Naive thymus-derived CD8-positive, alpha-beta T cell (primary cell): ENCODE data around the gene LDLRAD4. TPM values are rescaled to one million over a fixed set of nuclear protein-coding genes. Genes with fewer than 3 reads are reported as not detected.
A peak's percentile ranks its signal among the peaks of the same experiment; 100 is the strongest.

Experiments used
- ATAC-seq, 2 donors: fragments of 150-1000 bp; cut with Tn5 transposase in 1 of 2; sonication (Bioruptor Pico), chemical (Tn5 transposase) in 1 of 2; 1 replicate in 1 of 2; 2 replicates in 1 of 2; pipeline ENCODE4 v1.10.0; 2021; ENCODE audit warnings: mild to moderate bottlenecking in 2 of 2, moderate library complexity in 2 of 2
- POLR2A ChIA-PET: fragments of 350-600 bp; sonication (Branson Sonifier 250); formaldehyde crosslinking; loops from one replicate; lab custom pipeline; 2021; ENCODE audit warnings: antibody characterized with exemption; lab: Charles Lee
- DNase-seq, 10 donors: peaks; one replicate each; pipeline versions ENCODE4 v3.0.0 to v3.0.0-alpha.2; 2020 to 2022
- H3K27ac Mint-ChIP-seq, 10 donors: one replicate each; pipeline ENCODE4 v1.8.0; 2020 to 2022; ENCODE audit warnings: mild to moderate bottlenecking in 10 of 10, mixed read lengths in 10 of 10, moderate library complexity in 4 of 10, inconsistent platforms in 1 of 10
- H3K27me3 Mint-ChIP-seq, 5 donors: one replicate each; pipeline ENCODE4 v1.8.0; 2021 to 2022; ENCODE audit warnings: mixed read lengths in 5 of 5
- H3K36me3 Mint-ChIP-seq, 3 donors: one replicate each; pipeline ENCODE4 v1.8.0; 2020 to 2022; ENCODE audit warnings: mixed read lengths in 3 of 3, mild to moderate bottlenecking in 2 of 3, inconsistent platforms in 1 of 3
- H3K4me1 Mint-ChIP-seq, 4 donors: one replicate each; pipeline ENCODE4 v1.8.0; 2021 to 2022; ENCODE audit warnings: mixed read lengths in 4 of 4
- H3K4me3 Mint-ChIP-seq, 10 donors: one replicate each; pipeline ENCODE4 v1.8.0; 2020 to 2022; ENCODE audit warnings: mild to moderate bottlenecking in 10 of 10, mixed read lengths in 10 of 10, moderate library complexity in 6 of 10, inconsistent platforms in 1 of 10
- H3K9me3 Mint-ChIP-seq, 9 donors: one replicate each; pipeline ENCODE4 v1.8.0; 2020 to 2022; ENCODE audit warnings: mixed read lengths in 9 of 9, mild to moderate bottlenecking in 3 of 9, inconsistent platforms in 1 of 9, moderate library complexity in 1 of 9
- polyA plus RNA-seq, 3 donors: library from polyadenylated mRNA; unstranded; fragments of 300-500 nt; fragmentation: Illumina TruSeq; gene quantifications; one replicate each; pipeline ENCODE4 v1.2.3, GENCODE V29; 2021
- total RNA-seq, 8 experiments: library from RNA in 2 of 8; stranded (reverse) in 2 of 8; gene quantifications; one replicate each; pipeline ENCODE4 v1.2.3 and lab custom pipeline; 2021 to 2026

The LDLRAD4 gene
- total and polyA plus RNA-seq, 5 experiments from 2014 or later: 11.4 to 56.8 (median 17.6) TPM

DNA sequence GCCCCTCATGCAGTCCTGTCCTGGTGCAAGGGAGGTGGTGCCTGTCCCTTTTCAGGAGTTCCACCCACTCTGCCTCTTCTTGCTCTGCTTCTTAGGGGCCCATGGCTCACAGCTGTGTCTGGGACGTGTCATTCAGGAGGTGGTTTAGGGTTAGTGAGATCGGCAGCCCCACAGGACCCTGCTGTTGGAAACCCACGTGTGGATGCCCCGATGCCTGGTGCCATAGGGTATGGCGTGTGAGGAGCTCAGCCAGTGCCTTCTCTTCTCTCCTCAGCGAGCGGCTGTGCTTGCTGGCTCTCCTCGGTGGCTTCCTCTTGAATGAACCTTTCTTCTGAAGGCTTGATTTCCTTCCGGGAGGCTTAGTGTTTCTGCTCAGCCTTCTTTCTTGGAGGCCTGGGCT lies 55.2 kb downstream of the LDLRAD4 start:
- H3K4me1 Mint-ChIP-seq: peaks cover 42 to 90% (median 60%) of the 10 kb centered on the region in 4 donors
- peaks cover 0 to 6% (median 0%) of the 10 kb centered on the region in 9 donors for H3K9me3 Mint-ChIP-seq
- POLR2A ChIA-PET: interaction anchor here (0.8 to 1.9 kb wide), 3 partner anchors 10 to 39 kb away, joined by 3 to 7 read pairs (median 3); no protein-coding TSS in a partner anchor
- ATAC-seq (peak; percentile 84 to 85), DNase-seq (peak in 7 of 10 donors; percentile 22 to 63 (median 45))
- peaks cover 0 to 25% (median 2%) of the 10 kb centered on the region in 3 donors for H3K36me3 Mint-ChIP-seq
- H3K27ac Mint-ChIP-seq: peak overlapping the region; percentile 82 to 98 (median 92)
- H3K27me3 Mint-ChIP-seq: no peaks in the 10 kb centered on the region
- H3K4me3 Mint-ChIP-seq: peak overlapping the region; percentile 63 to 90 (median 80)

DNA sequence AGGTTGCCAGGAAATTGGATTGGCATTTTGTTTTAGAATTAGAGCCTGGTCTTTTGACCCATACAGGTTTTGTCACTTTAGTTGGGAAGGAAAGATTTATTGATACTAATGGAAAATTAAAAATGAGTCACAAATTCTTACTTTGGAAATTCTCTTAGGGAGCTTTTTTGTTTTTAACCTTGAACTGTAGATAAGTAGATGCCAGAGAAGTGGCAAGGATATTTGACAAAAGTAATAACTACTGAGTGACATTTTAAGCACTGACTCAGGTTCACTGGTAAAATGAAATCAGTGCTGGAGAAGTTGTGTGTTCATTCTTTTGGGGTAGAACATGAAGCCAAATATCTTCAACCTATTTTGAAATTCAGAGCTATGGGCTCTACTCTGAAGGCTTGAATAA lies 56.5 kb downstream of the LDLRAD4 start:
- Mint-ChIP-seq H3K4me1 (peaks cover 42 to 90% (median 61%) of the 10 kb centered on the region in 4 donors), H3K36me3 (peaks cover 0 to 25% (median 2%) of the 10 kb centered on the region in 3 donors), H3K4me3 (peak overlapping the region in 1 of 10 donors; percentile 88), H3K27me3 (no peaks in the 10 kb centered on the region), H3K27ac (peak overlapping the region in 8 of 10 donors; percentile 16 to 97 (median 89)), H3K9me3 (peaks cover 0 to 6% (median 0%) of the 10 kb centered on the region in 9 donors)
- no peak for ATAC-seq
- POLR2A ChIA-PET: interaction anchor here (0.6 to 0.7 kb wide), 2 partner anchors 51 to 465 kb away, joined by 3 read pairs; no protein-coding TSS in a partner anchor
- no peak for DNase-seq

DNA sequence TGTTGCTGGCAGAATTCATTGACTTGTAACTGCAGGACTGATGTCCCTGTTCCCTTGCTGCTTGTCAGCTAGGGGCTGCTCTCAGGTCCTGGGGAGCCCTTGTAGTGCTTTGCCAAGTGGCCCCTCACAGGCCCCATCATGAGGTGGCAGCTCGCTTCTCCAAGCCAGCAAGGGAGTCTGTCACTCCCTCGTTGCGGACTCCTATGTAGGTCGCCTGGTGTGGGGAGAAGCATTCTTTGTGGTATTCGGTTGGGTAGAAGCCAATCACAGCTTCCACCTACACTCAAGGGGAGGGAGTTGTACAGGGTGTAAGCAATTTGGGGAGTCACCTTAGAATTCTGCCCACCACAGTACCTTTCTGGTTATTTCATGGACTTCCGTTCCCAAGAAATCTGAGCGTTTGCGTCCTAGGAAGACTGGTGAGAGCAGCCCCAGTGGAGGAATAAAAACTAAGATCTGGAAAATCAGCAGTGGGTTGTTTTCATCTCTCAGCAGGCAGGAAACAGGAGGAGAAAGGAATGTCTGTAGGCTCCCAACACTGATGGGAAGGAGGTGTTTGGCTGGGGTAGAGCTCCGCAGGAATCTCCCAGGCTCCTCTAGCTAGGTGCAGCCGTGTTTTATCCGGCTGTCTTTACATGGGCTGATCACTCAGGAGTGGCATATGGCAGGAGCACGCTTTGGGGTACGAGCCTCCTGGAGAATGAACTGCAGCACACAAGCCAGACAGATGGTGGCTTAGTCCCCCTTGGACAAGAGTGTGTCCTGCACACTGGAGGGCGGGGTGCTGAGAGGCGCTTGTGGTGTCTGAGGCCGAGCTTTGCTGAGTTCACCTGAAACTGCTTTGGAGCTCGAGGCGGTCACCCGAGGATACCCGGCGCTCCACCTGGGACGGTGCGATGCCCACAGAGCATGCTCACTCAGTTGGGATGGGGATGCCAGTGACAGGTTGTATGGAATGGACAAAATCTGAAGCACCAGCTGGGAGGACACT lies 58.3 kb downstream of the LDLRAD4 start:
- H3K9me3 Mint-ChIP-seq: peaks cover 0 to 5% (median 0%) of the 10 kb centered on the region in 9 donors
- POLR2A ChIA-PET: interaction anchor here (0.6 kb wide), 1 partner anchor 190 kb away, joined by 4 read pairs; no protein-coding TSS in a partner anchor
- no peaks in the 10 kb centered on the region for H3K27me3 Mint-ChIP-seq
- H3K4me3 Mint-ChIP-seq: peak overlapping the region in 7 of 10 donors; percentile 23 to 67 (median 49)
- DNase-seq: no peak
- H3K27ac Mint-ChIP-seq: peak overlapping the region; percentile 51 to 96 (median 86)
- H3K36me3 Mint-ChIP-seq: peaks cover 0 to 10% (median 0%) of the 10 kb centered on the region in 3 donors
- peak in 1 of 2 donors; percentile 44 for ATAC-seq
- H3K4me1 Mint-ChIP-seq: peaks cover 37 to 90% (median 68%) of the 10 kb centered on the region in 4 donors

DNA sequence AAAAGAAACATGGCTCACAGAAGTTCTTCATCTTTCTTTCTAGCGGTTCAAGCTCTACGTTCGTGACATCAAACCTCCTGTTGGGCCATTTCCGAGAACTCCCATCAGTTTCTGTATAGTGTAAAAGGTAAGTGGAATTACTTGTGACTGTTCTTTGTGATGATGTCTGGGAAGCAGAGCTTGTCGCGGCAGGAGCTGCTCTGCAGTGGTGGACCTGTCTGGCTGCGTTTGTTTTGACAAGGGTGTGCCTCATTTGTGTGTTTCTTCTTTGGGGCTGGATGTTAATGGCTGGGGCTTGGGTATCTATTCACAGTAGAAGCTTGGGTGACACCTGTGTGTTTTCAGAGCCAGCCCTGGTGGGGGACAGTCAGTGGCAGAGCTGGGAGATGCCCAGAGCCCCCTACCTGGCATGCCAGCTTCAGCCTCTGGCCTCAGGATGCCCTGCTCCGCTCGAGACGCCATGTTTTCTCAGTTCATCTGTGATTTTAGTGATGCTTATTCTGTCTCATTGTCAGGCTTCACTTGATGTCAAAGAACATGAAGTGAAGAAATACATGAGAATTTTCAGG lies 59.6 kb downstream of the LDLRAD4 start:
- ATAC-seq (no peak), DNase-seq (no peak)
- POLR2A ChIA-PET: interaction anchor here (0.6 to 0.7 kb wide), 2 partner anchors 139 to 184 kb away, joined by 3 read pairs; no protein-coding TSS in a partner anchor
- Mint-ChIP-seq H3K9me3 (peaks cover 0 to 4% (median 0%) of the 10 kb centered on the region in 9 donors), H3K27me3 (no peaks in the 10 kb centered on the region), H3K27ac (peak overlapping the region; percentile 29 to 96 (median 90)), H3K4me1 (peaks cover 38 to 90% (median 70%) of the 10 kb centered on the region in 4 donors), H3K36me3 (peaks cover 0 to 3% (median 0%) of the 10 kb centered on the region in 3 donors), H3K4me3 (peak overlapping the region in 7 of 10 donors; percentile 6 to 84 (median 77))

DNA sequence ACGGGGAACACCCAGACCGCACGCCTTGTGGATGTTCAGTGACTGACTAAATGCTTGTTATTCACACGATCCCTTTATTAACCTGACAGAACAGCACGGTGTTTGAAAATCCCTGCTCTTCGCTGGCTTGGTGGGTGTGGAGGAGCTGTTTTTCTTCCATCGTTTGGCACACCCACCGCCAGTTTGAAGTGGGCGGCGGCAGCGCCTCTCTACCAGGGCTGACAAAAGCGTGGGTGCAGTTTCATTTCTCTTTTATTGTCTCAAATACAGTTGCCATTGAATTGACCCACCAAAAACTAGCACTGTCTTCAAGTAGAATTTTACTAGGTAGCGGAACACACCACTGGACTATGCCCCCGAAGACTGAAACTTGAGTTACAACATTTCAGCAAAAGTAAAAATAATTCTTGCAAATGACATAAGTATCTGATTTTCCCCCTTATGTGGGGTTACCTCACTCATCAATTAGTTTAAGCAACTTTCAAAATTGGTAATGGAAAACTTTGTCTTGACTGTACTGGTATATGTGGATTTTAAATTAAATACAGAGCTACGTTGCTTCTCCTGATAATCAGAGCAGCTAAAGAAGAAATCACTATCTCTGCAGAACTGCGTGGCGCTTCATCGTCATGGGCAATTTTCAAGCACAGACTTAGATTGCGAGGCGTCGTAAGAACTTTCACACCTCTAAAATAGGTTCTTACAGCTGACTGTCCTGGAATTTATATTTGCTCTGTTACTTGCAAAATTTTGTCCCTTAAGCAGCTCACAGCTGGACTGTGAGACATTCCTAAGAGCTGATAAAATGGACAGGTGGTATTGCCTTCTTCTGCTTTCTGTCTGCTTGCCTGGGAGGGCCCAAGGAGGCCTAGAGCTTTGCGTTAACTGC lies 60.9 kb downstream of the LDLRAD4 start:
- Mint-ChIP-seq H3K9me3 (peaks cover 0 to 4% (median 0%) of the 10 kb centered on the region in 9 donors), H3K36me3 (peaks cover 0 to 2% (median 0%) of the 10 kb centered on the region in 3 donors), H3K4me1 (peaks cover 35 to 90% (median 65%) of the 10 kb centered on the region in 4 donors), H3K27ac (peak overlapping the region; percentile 79 to 96 (median 90)), H3K4me3 (peak overlapping the region; percentile 65 to 86 (median 80)), H3K27me3 (no peaks in the 10 kb centered on the region)
- DNase-seq: peak in 6 of 10 donors; percentile 26 to 60 (median 38)
- peak; percentile 61 to 79 for ATAC-seq
- POLR2A ChIA-PET: interaction anchor here (0.7 to 1.5 kb wide), 3 partner anchors 14 to 183 kb away, joined by 3 read pairs; no protein-coding TSS in a partner anchor

DNA sequence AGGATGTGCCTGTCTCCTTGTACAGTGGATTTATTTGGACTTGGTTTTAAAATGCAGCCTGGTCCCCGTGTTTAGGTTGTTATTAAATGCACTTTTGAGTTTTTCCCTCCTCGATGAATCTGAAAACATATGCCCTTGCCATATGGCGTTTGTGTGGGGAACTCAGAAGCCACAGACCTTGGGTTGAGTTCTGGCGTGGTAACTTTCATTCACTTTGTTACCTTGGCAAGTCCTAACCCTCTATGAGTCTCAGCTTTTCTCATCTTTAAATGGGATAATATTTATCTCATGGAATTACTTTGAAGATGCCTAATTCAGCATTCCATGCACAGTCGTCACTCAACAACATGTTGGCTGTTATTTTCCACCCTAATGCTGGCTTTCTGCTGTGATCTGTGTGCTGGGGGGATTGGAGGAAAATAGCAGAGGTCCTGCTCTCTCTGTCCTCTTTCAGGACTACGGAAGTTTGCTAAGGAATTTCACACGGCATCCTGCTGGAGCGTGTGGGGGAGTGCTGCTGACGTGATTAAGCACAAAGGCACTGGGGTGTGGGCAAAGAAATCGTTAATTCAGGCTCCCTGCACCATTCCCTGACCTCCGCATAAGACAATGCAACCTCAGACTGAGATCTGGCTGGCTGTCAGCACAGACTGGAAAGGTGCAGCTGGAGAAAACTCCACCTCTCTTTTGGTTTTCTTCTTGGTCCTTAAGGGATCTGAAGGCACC lies 61.7 kb downstream of the LDLRAD4 start:
- Mint-ChIP-seq H3K27ac (peak overlapping the region; percentile 71 to 96 (median 90)), H3K9me3 (peaks cover 0 to 4% (median 0%) of the 10 kb centered on the region in 9 donors), H3K27me3 (no peaks in the 10 kb centered on the region), H3K4me1 (peaks cover 38 to 91% (median 70%) of the 10 kb centered on the region in 4 donors), H3K36me3 (peaks cover 0 to 2% (median 0%) of the 10 kb centered on the region in 3 donors), H3K4me3 (peak overlapping the region in 9 of 10 donors; percentile 51 to 86 (median 77))
- no peak for DNase-seq
- ATAC-seq: no peak
- POLR2A ChIA-PET: interaction anchor here (1.5 kb wide), 1 partner anchor 142 kb away, joined by 3 read pairs; no protein-coding TSS in a partner anchor

DNA sequence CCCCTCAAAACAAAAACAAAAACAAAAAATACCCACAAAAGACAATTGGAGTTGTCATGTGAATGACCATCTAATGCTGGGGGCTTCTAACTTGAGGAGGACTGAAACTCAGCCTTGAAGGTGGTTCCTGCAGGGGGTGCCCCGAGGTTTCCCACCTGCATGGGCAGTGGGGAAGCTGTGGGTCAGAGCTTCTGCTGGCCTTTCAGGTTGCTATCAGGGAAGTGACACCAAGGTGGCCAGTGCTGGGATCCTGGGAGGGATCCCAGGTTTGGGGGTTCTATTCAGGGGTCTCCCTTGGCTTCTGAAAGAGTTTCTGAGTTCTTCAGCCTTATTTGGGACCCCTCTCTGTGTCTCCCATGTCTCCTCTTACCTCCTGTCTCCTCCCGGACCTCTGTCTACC lies 62.8 kb downstream of the LDLRAD4 start:
- Mint-ChIP-seq H3K27ac (peak overlapping the region in 7 of 10 donors; percentile 38 to 97 (median 94)), H3K36me3 (peaks cover 0 to 2% (median 0%) of the 10 kb centered on the region in 3 donors), H3K27me3 (no peaks in the 10 kb centered on the region), H3K4me1 (peaks cover 36 to 84% (median 65%) of the 10 kb centered on the region in 4 donors), H3K4me3 (peak overlapping the region in 2 of 10 donors; percentile 27 to 37), H3K9me3 (peaks cover 0 to 4% (median 0%) of the 10 kb centered on the region in 9 donors)
- no peak for ATAC-seq
- no peak for DNase-seq
- POLR2A ChIA-PET: no interaction called here

DNA sequence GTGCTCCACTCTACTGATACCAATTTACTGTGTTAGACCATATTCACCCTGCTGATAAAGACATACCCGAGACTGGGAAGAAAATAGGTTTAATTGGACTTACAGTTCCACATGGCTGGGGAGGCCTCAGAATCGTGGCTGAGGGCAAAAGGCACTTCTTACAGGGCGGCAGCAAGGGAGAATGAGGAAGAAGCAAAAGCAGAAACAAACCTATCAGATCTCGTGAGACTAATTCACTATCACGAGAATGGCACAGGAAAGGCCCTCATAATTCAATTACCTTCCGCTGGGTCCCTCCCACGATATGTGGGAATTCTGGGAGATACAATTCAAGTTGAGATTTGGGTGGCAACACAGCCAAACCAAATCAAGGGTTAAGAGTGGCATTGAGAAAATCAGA lies 65.2 kb downstream of the LDLRAD4 start:
- H3K27ac Mint-ChIP-seq: peak overlapping the region in 8 of 10 donors; percentile 32 to 97 (median 80)
- POLR2A ChIA-PET: no interaction called here
- peak overlapping the region in 4 of 10 donors; percentile 3 to 43 (median 24) for H3K4me3 Mint-ChIP-seq

DNA sequence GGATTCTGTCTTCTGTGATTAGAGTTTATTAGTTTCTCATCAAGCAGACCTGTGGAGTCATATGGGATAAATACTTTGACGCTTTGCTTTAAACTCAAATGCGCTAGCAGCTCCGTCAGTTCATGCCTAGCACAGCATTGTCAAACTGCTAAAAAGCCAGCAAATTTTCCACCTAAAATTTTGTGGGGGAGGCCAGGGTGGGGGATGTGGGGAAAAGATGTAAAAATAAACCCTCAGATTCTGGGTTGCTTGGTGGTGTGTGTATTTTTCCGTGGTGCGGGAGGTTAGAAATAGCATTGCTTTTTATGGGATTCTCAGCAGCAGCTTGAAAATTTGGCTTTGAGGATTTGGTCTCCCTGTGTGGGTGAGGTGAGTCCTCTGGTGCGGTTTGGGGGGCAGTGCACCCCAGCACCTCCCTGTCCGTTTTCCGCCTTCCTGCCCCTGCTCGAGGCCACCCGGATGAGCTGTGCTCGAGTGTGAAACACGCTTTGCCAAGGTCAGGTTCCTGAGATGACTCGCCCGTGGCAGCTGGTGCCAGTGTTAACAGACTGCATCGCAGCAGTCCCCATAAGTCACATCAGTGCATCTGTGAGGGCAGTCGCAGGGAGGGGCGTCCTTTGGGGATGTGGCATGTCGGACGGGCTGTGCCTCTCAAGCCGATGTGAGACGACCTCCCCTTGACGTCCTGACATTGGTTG lies 65.9 kb downstream of the LDLRAD4 start:
- peaks cover 0 to 4% (median 0%) of the 10 kb centered on the region in 9 donors for H3K9me3 Mint-ChIP-seq
- POLR2A ChIA-PET: no interaction called here
- H3K27me3 Mint-ChIP-seq: no peaks in the 10 kb centered on the region
- DNase-seq (no peak), ATAC-seq (no peak)
- peak overlapping the region in 6 of 10 donors; percentile 6 to 49 (median 20) for H3K4me3 Mint-ChIP-seq
- H3K4me1 Mint-ChIP-seq: peaks cover 19 to 59% (median 41%) of the 10 kb centered on the region in 4 donors
- H3K36me3 Mint-ChIP-seq: peaks cover 0 to 2% (median 0%) of the 10 kb centered on the region in 3 donors
- peak overlapping the region in 6 of 10 donors; percentile 66 to 88 (median 74) for H3K27ac Mint-ChIP-seq

More for the DNA sequence above, 65.2 kb downstream of the LDLRAD4 start:
- H3K9me3 Mint-ChIP-seq: peaks cover 0 to 4% (median 0%) of the 10 kb centered on the region in 9 donors
- no peak for ATAC-seq
- no peaks in the 10 kb centered on the region for H3K27me3 Mint-ChIP-seq
- H3K36me3 Mint-ChIP-seq: peaks cover 0 to 2% (median 0%) of the 10 kb centered on the region in 3 donors
- peaks cover 23 to 65% (median 46%) of the 10 kb centered on the region in 4 donors for H3K4me1 Mint-ChIP-seq
- no peak for DNase-seq

DNA sequence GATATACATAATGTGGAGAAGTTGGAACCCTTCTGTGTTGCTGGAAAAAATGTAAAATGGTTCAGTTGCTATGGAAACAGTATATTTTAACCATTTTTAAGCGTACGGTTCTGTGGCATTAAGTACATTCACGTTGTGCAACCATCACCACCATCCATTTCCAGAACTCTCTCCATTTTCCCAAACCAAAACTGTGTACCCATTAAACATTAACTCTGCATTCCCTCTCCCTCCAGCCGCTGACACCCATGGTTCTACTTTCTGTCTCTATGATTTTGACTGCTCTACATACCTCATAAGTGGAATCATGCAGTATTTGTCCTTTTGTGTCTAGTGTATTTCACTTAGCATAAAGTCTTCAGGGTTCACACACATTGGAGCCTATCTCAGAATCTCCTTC lies 67.3 kb downstream of the LDLRAD4 start:
- Mint-ChIP-seq H3K27ac (peak overlapping the region in 4 of 10 donors; percentile 3 to 36 (median 9)), H3K4me3 (no peak overlapping the region), H3K27me3 (no peaks in the 10 kb centered on the region), H3K9me3 (peaks cover 0 to 4% (median 0%) of the 10 kb centered on the region in 9 donors), H3K4me1 (peaks cover 17 to 51% (median 31%) of the 10 kb centered on the region in 4 donors), H3K36me3 (peaks cover 0 to 2% (median 0%) of the 10 kb centered on the region in 3 donors)
- no peak for ATAC-seq
- POLR2A ChIA-PET: no interaction called here
- no peak for DNase-seq
